ENCODE results near the gene THRAP3.
"Not testable (repeated sequence)": the region's sequence is repeated elsewhere in the genome, so short reads cannot be mapped to it uniquely, and the experiment has no call there.

The THRAP3 gene

DNA sequence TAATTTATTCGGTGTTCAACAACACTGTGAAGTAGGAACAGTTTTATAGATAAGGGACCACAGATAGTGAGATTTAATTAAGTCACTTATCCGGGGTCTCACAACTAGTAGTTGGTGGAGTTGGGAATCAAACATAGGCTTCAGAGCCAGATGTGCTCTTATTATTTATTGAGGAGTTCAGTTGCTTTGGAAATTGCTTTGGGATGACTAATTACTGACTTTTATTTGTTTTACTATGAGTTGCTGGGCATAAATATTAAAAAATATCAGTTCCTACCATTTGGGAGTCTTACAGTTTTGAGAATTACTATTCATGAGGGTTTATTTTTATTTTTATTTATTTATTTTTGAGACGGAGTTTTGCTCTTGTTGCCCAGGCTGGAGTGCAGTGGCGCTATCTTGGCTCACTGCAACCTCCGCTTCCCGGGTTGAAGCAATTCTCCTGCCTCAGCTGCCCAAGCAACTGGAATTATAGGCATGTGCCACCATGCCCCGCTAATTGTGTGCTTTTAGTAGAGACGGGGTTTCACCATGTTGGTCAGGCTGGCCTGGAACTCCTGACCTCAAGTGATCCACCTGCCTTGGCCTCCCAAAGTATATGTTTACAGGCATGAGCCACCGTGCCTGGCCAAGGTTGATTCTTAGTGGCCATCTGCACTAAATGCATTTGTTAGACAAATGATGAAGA lies 27.7 kb downstream of the THRAP3 start:
- peak overlapping the region; percentile 57 for H3K27ac ChIP-seq
- ChIA-PET CTCF (interaction anchor here (0.7 to 0.9 kb wide), 2 partner anchors 12 to 77 kb away, joined by 4 read pairs; no protein-coding TSS in a partner anchor), POLR2A (ENCODE audit: low non-redundant PET) (no interaction called here)
- TF ChIP-seq, protein P1, sequence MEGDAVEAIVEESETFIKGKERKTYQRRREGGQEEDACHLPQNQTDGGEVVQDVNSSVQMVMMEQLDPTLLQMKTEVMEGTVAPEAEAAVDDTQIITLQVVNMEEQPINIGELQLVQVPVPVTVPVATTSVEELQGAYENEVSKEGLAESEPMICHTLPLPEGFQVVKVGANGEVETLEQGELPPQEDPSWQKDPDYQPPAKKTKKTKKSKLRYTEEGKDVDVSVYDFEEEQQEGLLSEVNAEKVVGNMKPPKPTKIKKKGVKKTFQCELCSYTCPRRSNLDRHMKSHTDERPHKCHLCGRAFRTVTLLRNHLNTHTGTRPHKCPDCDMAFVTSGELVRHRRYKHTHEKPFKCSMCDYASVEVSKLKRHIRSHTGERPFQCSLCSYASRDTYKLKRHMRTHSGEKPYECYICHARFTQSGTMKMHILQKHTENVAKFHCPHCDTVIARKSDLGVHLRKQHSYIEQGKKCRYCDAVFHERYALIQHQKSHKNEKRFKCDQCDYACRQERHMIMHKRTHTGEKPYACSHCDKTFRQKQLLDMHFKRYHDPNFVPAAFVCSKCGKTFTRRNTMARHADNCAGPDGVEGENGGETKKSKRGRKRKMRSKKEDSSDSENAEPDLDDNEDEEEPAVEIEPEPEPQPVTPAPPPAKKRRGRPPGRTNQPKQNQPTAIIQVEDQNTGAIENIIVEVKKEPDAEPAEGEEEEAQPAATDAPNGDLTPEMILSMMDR (conservative IDR thresholded peaks at IDR 0.05; ENCODE audit: low read depth), result no peak
- DNase-seq (ENCODE audit: low spot score), result no peak

DNA sequence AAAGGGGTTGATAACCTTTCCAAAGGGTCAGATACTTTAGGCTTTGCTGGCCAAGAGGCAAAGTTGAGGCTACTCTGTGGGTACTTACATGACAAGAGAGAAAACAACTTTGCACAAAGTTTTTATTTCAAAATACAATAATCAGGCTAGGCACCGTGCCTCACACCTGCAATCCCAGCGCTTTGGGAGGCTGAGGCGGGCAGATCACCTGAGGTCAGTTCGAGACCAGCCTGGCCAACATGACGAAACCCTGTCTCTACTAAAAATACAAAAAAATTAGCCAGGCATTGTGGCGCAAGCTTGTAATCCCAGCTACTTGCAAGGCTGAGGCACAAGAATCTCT lies 28.2 kb downstream of the THRAP3 start:
- CTCF ChIA-PET; POLR2A ChIA-PET (ENCODE audit: low non-redundant PET); DNase-seq (ENCODE audit: low spot score): not testable (repeated sequence)
- H3K27ac ChIP-seq, result peak overlapping the region; percentile 57

DNA sequence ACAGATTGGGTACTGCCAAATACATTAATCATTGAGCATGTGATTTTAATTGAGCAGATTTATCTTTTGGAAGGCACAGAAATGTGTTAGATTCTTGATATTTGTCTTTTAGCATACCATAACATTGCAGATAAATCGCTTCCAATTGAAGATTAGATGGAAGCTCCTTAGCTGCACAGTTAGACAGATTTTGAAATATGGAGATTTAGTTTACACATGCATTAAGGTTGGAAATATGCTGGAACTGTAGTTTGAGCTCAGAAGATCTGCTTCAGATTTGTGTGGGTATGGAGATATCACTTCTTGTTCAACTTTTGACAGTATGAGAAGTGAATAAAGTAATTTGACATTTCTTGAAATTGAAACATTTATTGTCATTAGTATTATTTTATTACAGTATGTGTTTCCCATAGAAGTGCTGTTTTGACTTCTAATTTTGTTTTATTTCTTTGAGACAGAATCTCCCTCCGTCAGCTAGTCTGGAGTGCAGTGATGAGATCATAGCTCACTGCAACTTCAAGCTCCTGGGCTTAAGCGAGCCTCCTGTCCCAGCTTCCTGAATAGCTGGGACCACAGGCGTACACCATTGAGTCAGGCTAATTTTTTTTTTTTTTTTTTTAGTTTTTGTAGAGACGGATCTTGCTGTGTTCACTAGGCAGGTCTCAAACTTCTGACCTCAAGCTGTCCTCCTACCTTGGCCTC lies 29.1 kb downstream of the THRAP3 start:
- no peak for DNase-seq (ENCODE audit: low spot score)
- CTCF ChIA-PET, result no interaction called here
- POLR2A ChIA-PET (ENCODE audit: low non-redundant PET), result no interaction called here
- no peak overlapping the region for H3K27ac ChIP-seq
- TF ChIP-seq, protein P1 (conservative IDR thresholded peaks at IDR 0.05; ENCODE audit: low read depth), result no peak

GRCh38 chr1:36256558-36257374 lies 32.5 kb downstream of the THRAP3 start:
- peak overlapping the region; percentile 39 for H3K27ac ChIP-seq
- no peak for DNase-seq (ENCODE audit: low spot score)
- CTCF ChIA-PET, result no interaction called here
- TF ChIP-seq, protein P1 (conservative IDR thresholded peaks at IDR 0.05; ENCODE audit: low read depth), result no peak
- POLR2A ChIA-PET (ENCODE audit: low non-redundant PET), result no interaction called here

GRCh38 chr1:36257375-36257767 lies 33.1 kb downstream of the THRAP3 start:
- DNase-seq (ENCODE audit: low spot score), result no peak
- H3K27ac ChIP-seq, result peak overlapping the region; percentile 45; the same call in 1 of the 2 replicates
- TF ChIP-seq, protein P1 (conservative IDR thresholded peaks at IDR 0.05; ENCODE audit: low read depth), result no peak
- ChIA-PET CTCF (no interaction called here), POLR2A (ENCODE audit: low non-redundant PET) (no interaction called here)

DNA sequence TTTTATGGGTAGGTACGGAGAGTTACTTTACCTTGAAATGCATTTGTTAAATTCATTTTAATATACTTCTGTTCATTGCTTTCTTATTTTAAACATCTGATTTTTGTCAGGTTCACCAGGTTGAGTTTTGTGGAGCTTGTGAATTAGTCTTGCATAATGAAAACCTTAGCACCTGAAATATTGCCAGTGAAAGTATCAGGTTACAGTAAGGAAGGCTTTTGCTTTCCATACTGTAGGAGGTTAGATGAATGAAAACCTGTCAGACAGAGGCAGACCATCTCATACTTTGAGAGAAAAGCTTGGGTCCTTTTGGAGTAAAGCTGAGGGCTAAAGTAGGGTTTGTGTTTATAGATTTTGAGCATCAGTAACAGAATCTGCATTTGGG lies 34.7 kb downstream of the THRAP3 start:
- TF ChIP-seq, protein P1 (conservative IDR thresholded peaks at IDR 0.05; ENCODE audit: low read depth), result no peak
- peak; percentile 18 for DNase-seq (ENCODE audit: low spot score)
- H3K27ac ChIP-seq, result no peak overlapping the region

More for the DNA sequence above, 34.7 kb downstream of the THRAP3 start:
- ChIA-PET POLR2A (ENCODE audit: low non-redundant PET) (no interaction called here), CTCF (interaction anchor here (0.6 kb wide), 1 partner anchor 27 kb away, joined by 3 read pairs; no protein-coding TSS in a partner anchor)

Measured in RWPE1 (cell line).